ENCODE results near the gene PHF12.

The PHF12 gene

GRCh38 chr17:28860363-28860808 lies 90.9 kb downstream of the PHF12 start:
- DNase-seq (ENCODE audit: low read depth in 2 of 2), result no peak

DNA sequence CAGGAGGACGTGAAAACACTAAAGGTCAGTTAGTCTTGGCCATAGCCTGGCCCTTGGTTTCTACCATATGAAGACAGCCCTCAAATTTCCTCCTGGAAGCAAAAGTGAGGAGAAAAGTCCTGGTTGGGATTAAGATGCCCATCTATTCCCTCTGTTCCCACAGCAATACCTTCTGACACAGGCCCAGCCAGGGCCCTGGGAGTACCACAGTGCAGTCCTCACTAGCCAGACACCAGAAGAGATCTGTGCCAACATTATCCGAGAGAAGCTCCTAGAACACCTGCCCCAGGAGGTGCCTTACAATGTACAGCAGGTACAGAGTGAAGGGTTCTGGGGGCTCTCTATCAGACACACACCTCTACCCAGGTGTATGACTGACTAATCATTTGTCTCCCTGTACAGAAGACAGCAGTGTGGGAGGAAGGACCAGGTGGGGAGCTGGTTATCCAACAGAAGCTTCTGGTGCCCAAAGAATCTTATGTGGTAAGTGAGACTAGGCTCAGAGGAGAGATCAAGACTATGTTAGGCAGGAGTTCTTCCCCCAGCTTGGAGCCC lies 92.4 kb downstream of the PHF12 start:
- no peak for DNase-seq (ENCODE audit: low read depth in 2 of 2)

GRCh38 chr17:28857905-28858800 lies 93.2 kb downstream of the PHF12 start:
- no peak for DNase-seq (ENCODE audit: low read depth in 2 of 2)

DNA sequence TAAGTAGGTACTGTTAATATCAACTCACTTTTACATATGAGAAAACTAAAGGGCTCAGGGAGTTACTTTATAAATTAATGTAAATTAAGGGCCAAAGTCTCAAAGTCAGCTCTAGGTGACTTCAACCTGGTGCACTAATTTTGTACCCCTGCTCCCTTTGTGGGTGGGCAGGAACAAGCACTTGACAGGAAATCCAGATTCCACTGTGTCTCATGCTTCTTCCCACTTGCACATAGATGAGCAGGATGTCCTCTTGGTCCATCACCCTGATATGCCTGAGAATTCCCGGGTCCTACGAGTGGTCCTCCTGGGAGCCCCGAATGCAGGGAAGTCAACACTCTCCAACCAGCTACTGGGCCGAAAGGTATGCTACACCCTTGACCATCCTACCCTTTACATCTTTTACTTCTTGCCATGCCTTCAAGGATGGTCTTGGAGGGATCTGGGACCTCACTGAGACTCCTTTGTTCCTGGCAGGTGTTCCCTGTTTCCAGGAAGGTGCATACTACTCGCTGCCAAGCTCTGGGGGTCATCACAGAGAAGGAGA lies 95.2 kb downstream of the PHF12 start:
- no peak for DNase-seq (ENCODE audit: low read depth in 2 of 2)

- DNase-seq (ENCODE audit: low read depth in 2 of 2), result no peak
These were observed 96.0 kb downstream of the PHF12 start for GRCh38 chr17:28855336-28855679.

Measured in stimulated activated CD8-positive, alpha-beta memory T cell treated with anti-CD3 and anti-CD28 coated beads, Interleukin-15, amount 100 ng/mL, for 48 hours (primary cell).